NT2/D1 (cell line): Measurements from ENCODE around the gene ADAM22.

Source experiments
- DNase-seq: peaks from one replicate; pipeline ENCODE4 v3.0.0-alpha.2; 2011; ENCODE audit warnings: low read depth, low spot score
- H3K27me3 ChIP-seq: 2 replicates; pipeline ENCODE4 v1.6.0; 2011; ENCODE audit warnings: mild to moderate bottlenecking; ENCODE audit not compliant: insufficient read length, insufficient read depth
- H3K36me3 ChIP-seq: 2 replicates; pipeline ENCODE4 v1.6.1; 2011; ENCODE audit warnings: mild to moderate bottlenecking, low read length, mixed read lengths; ENCODE audit not compliant: insufficient read depth, insufficient read length
- H3K4me1 ChIP-seq: 2 replicates; pipeline ENCODE4 v1.5.1; 2011; ENCODE audit not compliant: insufficient read depth, insufficient read length
- H3K4me3 ChIP-seq: 2 replicates; pipeline ENCODE4 v1.5.1; 2011; ENCODE audit warnings: low read depth; ENCODE audit not compliant: insufficient read length
- H3K9ac ChIP-seq: 2 replicates; pipeline ENCODE4 v1.6.0; 2011; ENCODE audit warnings: low read depth; ENCODE audit not compliant: insufficient read length
- H3K9me3 ChIP-seq: 2 replicates; pipeline ENCODE4 v1.5.1; 2011; ENCODE audit warnings: mild to moderate bottlenecking, low read length; ENCODE audit not compliant: insufficient read depth
- SUZ12 ChIP-seq: IDR thresholded peaks from 2 replicates; pipeline ENCODE4 v1.6.1; 2011; ENCODE audit not compliant: insufficient read length, insufficient read depth; ENCODE audit errors: extremely low read depth
- YY1 ChIP-seq: IDR thresholded peaks from 2 replicates; pipeline ENCODE4 v1.6.1; 2011; ENCODE audit not compliant: insufficient read length, insufficient read depth
- ZNF274 ChIP-seq: IDR thresholded peaks from 2 replicates; pipeline ENCODE4 v1.6.1; 2011; ENCODE audit warnings: mild to moderate bottlenecking, low read depth, low read length

The ADAM22 gene

DNA sequence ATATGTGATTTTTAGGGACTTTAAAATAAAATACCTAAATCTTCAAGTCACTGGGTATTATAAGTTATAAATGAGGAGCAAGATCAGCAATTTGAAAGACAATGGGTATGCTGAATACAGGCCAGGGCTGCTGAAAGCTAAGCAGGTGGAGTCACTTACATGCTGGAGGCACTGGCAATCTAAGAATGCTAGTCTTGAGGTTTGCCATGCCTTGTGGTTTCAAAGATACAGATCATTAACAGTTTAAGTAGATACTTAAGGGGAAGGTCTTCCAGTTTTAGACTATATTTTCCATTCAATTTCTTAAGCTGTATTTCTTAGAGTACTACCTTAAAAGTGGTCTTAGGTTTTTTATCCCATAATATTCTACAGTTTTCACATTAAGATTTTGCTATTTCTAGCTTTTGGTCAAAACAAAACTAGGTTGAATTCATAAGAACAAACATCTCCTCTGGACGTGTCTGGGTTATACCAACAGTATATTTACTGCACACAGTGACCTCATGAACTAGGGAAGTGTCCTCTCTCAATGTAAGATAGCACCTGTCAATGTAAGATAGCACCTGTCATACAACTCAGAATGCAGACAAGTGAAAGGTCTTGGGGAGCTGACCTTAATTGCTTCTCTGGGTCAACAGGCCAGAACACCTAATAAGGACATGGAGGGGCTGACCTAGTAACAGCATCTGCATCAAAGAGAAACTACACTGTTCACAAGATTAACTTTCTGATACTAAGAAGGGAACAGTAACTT lies 283.8 kb downstream of the ADAM22 start:
- peaks cover 2% of the 10 kb centered on the region for H3K4me1 ChIP-seq
- no peaks in the 10 kb centered on the region for H3K27me3 ChIP-seq
- DNase-seq, result no peak
- no peaks in the 10 kb centered on the region for H3K9me3 ChIP-seq
- H3K9ac ChIP-seq, result no peak overlapping the region
- H3K4me3 ChIP-seq, result no peak overlapping the region
- TF ChIP-seq YY1 (no peak), ZNF274 (no peak), SUZ12 (no peak)
- peaks cover 41% of the 10 kb centered on the region for H3K36me3 ChIP-seq

DNA sequence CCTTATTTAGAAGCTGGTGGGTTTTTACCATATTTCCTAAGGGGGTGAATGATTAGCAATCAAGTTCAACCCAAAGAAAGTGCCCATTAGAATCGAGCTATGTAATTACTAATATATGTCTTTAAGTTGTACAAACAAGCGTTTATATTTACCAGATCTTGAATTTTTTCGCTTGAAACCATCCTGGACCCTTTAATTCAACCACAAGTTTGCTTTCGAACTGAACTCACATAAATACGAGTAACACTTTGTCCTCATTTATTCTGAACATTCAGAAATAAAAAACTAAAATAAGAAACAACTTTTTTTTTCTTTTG lies 284.3 kb downstream of the ADAM22 start:
- H3K9me3 ChIP-seq, result no peaks in the 10 kb centered on the region
- H3K36me3 ChIP-seq, result peaks cover 36% of the 10 kb centered on the region
- no peak overlapping the region for H3K9ac ChIP-seq
- TF ChIP-seq YY1, result no peak
- TF ChIP-seq ZNF274, result no peak
- TF ChIP-seq SUZ12, result no peak
- DNase-seq, result no peak
- no peak overlapping the region for H3K4me3 ChIP-seq
- peaks cover 2% of the 10 kb centered on the region for H3K4me1 ChIP-seq
- H3K27me3 ChIP-seq, result no peaks in the 10 kb centered on the region

DNA sequence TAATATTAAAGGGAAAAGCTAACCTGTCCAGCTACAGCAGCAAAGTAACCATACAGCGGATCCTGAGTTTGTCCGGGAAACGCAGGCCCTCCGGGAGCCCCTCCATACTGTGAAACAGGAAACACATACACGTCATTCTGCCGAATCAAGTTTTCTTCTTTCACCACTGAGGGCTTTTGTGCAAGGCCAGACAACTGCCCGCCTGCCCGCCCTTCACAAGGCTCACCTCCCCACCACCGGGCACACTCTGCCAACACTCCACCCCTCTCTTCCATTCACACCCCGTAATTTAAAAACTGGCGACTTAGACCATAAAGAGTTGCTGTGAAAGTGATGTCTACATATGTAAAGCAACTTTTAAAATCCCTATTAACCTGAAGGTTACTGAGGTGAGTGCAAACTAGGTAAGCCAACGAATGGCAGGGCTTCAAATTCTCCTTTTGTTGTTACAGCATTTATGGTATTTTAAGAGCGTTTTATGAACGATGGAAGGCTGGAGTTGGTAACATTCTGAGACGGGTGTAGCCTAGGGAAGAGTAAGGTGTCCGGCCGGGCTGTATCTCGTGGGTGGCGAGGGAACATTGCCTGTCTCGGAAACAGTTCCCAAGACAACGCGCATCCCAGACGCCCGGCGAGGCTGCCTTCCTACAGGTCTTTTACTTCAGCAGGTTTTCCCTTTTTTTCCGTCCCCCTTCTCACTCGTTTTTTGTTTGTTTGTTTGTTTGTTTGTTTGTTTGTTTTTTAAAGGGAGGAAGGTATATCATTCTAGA lies 285.0 kb downstream of the ADAM22 start:
- H3K36me3 ChIP-seq, result peaks cover 30% of the 10 kb centered on the region
- no peaks in the 10 kb centered on the region for H3K27me3 ChIP-seq
- peak overlapping the region; percentile 75 for H3K4me3 ChIP-seq
- TF ChIP-seq YY1 (no peak), SUZ12 (no peak), ZNF274 (no peak)
- H3K9me3 ChIP-seq, result no peaks in the 10 kb centered on the region
- H3K4me1 ChIP-seq, result peaks cover 2% of the 10 kb centered on the region
- no peak for DNase-seq
- H3K9ac ChIP-seq, result peak overlapping the region; percentile 50

- TF ChIP-seq SUZ12 (no peak), ZNF274 (no peak), YY1 (no peak)
- peak within 1 kb of the TSS; percentile 82 for H3K9ac ChIP-seq
- H3K4me3 ChIP-seq, result peak within 1 kb of the TSS; percentile 75
- no peaks in the 10 kb centered on the region for H3K9me3 ChIP-seq
- no peaks in the 10 kb centered on the region for H3K27me3 ChIP-seq
- H3K36me3 ChIP-seq, result peaks cover 21% of the 10 kb centered on the region
- DNase-seq, result peak; percentile 55
- peaks cover 1% of the 10 kb centered on the region for H3K4me1 ChIP-seq
Observed at GRCh38 chr7:88219781-88220747, 286.0 kb downstream of the ADAM22 start, which contains the start of gene SRI. Gene SRI (minus strand): TSS chr7:88220038. CDS start chr7:88220026, 12 bp downstream.

DNA sequence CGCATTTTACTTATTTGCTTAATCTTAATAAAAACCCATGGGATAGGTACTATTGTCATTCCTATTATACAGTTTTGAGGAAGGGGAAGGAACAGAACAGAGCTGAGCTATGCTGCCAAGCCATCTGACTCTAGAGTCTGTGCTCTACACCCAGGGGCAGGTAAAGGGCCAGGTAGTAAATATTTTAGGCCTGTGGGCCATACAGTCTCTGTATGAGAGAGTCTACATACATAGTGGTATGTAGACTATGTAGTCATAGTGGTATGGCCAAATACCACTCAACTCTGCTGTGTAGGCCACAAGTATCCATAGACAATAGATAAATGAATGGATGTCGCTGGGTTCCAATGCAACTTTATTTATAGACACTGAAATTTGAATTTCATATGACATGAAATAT lies 289.2 kb downstream of the ADAM22 start:
- no peak overlapping the region for H3K9ac ChIP-seq

GRCh38 chr7:88224601-88225275 lies 290.7 kb downstream of the ADAM22 start:
- H3K36me3 ChIP-seq, result no peaks in the 10 kb centered on the region
- no peak overlapping the region for H3K9ac ChIP-seq
- no peaks in the 10 kb centered on the region for H3K4me1 ChIP-seq
- no peaks in the 10 kb centered on the region for H3K9me3 ChIP-seq
- no peak overlapping the region for H3K4me3 ChIP-seq
- no peaks in the 10 kb centered on the region for H3K27me3 ChIP-seq
- DNase-seq, result no peak
- TF ChIP-seq ZNF274, result no peak
- no peak for TF ChIP-seq SUZ12
- TF ChIP-seq YY1, result no peak

More for the DNA sequence above, 289.2 kb downstream of the ADAM22 start:
- no peaks in the 10 kb centered on the region for H3K9me3 ChIP-seq
- H3K36me3 ChIP-seq, result no peaks in the 10 kb centered on the region
- TF ChIP-seq ZNF274, result no peak
- TF ChIP-seq SUZ12, result no peak
- no peak for TF ChIP-seq YY1
- DNase-seq, result no peak
- no peaks in the 10 kb centered on the region for H3K27me3 ChIP-seq
- H3K4me1 ChIP-seq, result no peaks in the 10 kb centered on the region
- no peak overlapping the region for H3K4me3 ChIP-seq
